Hepatocyte (in vitro differentiated cells): Measurements from ENCODE around the gene DUSP23. TPM values are rescaled to one million over a fixed set of nuclear protein-coding genes. Genes with fewer than 3 reads are reported as not detected.

Experiments
- DNase-seq: peaks from one replicate; pipeline ENCODE4 v3.0.0-alpha.2; 2016; ENCODE audit warnings: low spot score
- H2AFZ ChIP-seq: fragments of 200-600 bp; sonication (generic); 2 replicates; pipeline ENCODE4 v1.6.0; 2016; ENCODE audit warnings: antibody characterized with exemption, mild to moderate bottlenecking
- H3K27ac ChIP-seq: fragments of 200-600 bp; sonication (generic); 2 replicates; pipeline ENCODE4 v1.5.1; 2016; ENCODE audit warnings: mild to moderate bottlenecking
- H3K27me3 ChIP-seq: fragments of 200-600 bp; sonication (generic); 2 replicates; pipeline ENCODE4 v1.6.1; 2016
- H3K36me3 ChIP-seq: fragments of 200-600 bp; sonication (generic); replicated peaks from 2 replicates; pipeline ENCODE4 v1.5.1; 2016; ENCODE audit warnings: low read depth; ENCODE audit not compliant: insufficient read depth
- H3K4me1 ChIP-seq: fragments of 200-600 bp; sonication (generic); 2 replicates; pipeline ENCODE4 v1.5.1; 2016; ENCODE audit warnings: mild to moderate bottlenecking, moderate library complexity; ENCODE audit not compliant: insufficient read depth
- H3K4me2 ChIP-seq: fragments of 200-600 bp; sonication (generic); 2 replicates; pipeline ENCODE4 v1.6.0; 2016
- H3K4me3 ChIP-seq: fragments of 200-600 bp; sonication (generic); 2 replicates; pipeline ENCODE4 v1.5.1; 2016; ENCODE audit warnings: mild to moderate bottlenecking
- H3K79me2 ChIP-seq: fragments of 200-600 bp; sonication (generic); 2 replicates; pipeline ENCODE4 v1.6.0; 2017; ENCODE audit warnings: mild to moderate bottlenecking
- H3K9me2 ChIP-seq: fragments of 200-600 bp; sonication (generic); replicated peaks from 2 replicates; pipeline ENCODE4 v1.6.0; 2017; ENCODE audit warnings: mild to moderate bottlenecking; ENCODE audit not compliant: insufficient read depth
- H3K9me3 ChIP-seq: fragments of 200-600 bp; sonication (generic); 2 replicates; pipeline ENCODE4 v1.5.1; 2016; ENCODE audit warnings: low read depth, mild to moderate bottlenecking
- H4K20me1 ChIP-seq: fragments of 200-600 bp; sonication (generic); 2 replicates; pipeline ENCODE4 v1.6.0; 2016; ENCODE audit warnings: mild to moderate bottlenecking; ENCODE audit not compliant: insufficient read depth, poor library complexity, severe bottlenecking
- CTCF ChIP-seq: fragments of 200-600 bp; sonication (generic); IDR thresholded peaks from 2 replicates; pipeline ENCODE4 v1.5.1; 2016; ENCODE audit warnings: antibody characterized with exemption, mild to moderate bottlenecking; ENCODE audit not compliant: poor library complexity
- EZH2 ChIP-seq: fragments of 200-600 bp; sonication (generic); IDR thresholded peaks from 2 replicates; pipeline ENCODE4 v1.6.1; 2016; ENCODE audit warnings: antibody characterized with exemption, mild to moderate bottlenecking, borderline replicate concordance
- EZH2phosphoT487 ChIP-seq: fragments of 200-600 bp; sonication (generic); IDR thresholded peaks from one replicate; pipeline ENCODE4 v1.6.1; 2018; ENCODE audit warnings: antibody characterized with exemption, mild to moderate bottlenecking, low read depth, moderate library complexity; ENCODE audit not compliant: unreplicated experiment, severe bottlenecking
- WGBS: methylation state at CpG from one replicate; pipeline ENCODE4 v1.1.6; 2016; ENCODE audit warnings: low lambda C conversion rate; ENCODE audit errors: missing lambda C conversion rate; 5-methylcytosine and 5-hydroxymethylcytosine counted together
- polyA plus RNA-seq: library from polyadenylated mRNA; unstranded; fragments of >200 nt; fragmentation: Nextera tagmentation; extraction: Ambion mirVana; gene quantifications from 2 replicates; pipeline ENCODE4 v1.2.1, GENCODE V29; 2016
- total RNA-seq: library from RNA; depleted of rRNA; stranded (reverse); fragments of >200 nt; gene quantifications from 2 replicates; pipeline ENCODE4 v1.2.3, GENCODE V29; 2014

The DUSP23 gene
- total and polyA plus RNA-seq, 2 experiments from 2014 or later: 17.2 to 44.6 TPM

- DNase-seq: no peak
- no peaks in the 10 kb centered on the region for H3K27me3 ChIP-seq
- no peak overlapping the region for H3K4me3 ChIP-seq
- H3K4me2 ChIP-seq: no peak overlapping the region
- WGBS: 66% methylated on average over 3 of the region's 3 CpGs
- H3K79me2 ChIP-seq: no peaks in the 10 kb centered on the region
- no peaks in the 10 kb centered on the region for H3K9me2 ChIP-seq
- no peaks in the 10 kb centered on the region for H4K20me1 ChIP-seq
- no peaks in the 10 kb centered on the region for H3K36me3 ChIP-seq
- H2AFZ ChIP-seq: no peak overlapping the region
- no peaks in the 10 kb centered on the region for H3K4me1 ChIP-seq
- H3K27ac ChIP-seq: no peak overlapping the region
- no peaks in the 10 kb centered on the region for H3K9me3 ChIP-seq
- TF ChIP-seq EZH2phosphoT487 (no peak), CTCF (no peak), EZH2 (no peak)
Observed at GRCh38 chr1:159746666-159747065, 34.1 kb upstream of the DUSP23 start.

DNA sequence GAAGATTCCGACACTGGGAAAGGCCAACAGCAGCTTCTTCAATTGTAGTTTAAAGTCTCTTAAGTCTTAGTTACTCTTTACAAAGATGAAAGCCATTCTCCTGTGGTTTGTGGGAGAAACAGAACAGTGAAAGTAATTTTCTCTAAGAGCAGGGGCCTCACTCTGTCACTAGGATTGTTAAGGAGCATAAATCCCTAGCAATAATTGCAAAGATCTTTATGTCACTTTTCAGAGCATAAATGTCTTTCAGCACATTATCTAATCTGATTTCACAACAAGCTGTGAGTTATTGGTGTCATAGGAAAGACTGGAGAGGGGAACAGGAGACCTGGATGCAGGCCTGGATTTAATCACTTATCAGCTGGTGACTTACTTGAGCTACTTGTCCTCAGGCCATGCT lies 32.4 kb upstream of the DUSP23 start:
- no peaks in the 10 kb centered on the region for H3K36me3 ChIP-seq
- no peak overlapping the region for H2AFZ ChIP-seq
- no peaks in the 10 kb centered on the region for H3K9me3 ChIP-seq
- H4K20me1 ChIP-seq: no peaks in the 10 kb centered on the region
- WGBS: 83% methylated on average over 1 of the region's 1 CpG
- H3K27me3 ChIP-seq: no peaks in the 10 kb centered on the region
- TF ChIP-seq CTCF: no peak
- TF ChIP-seq EZH2phosphoT487: no peak
- TF ChIP-seq EZH2: no peak
- H3K4me1 ChIP-seq: no peaks in the 10 kb centered on the region
- no peak overlapping the region for H3K4me3 ChIP-seq
- H3K27ac ChIP-seq: no peak overlapping the region
- H3K79me2 ChIP-seq: no peaks in the 10 kb centered on the region
- no peaks in the 10 kb centered on the region for H3K9me2 ChIP-seq
- DNase-seq: no peak
- H3K4me2 ChIP-seq: no peak overlapping the region

DNA sequence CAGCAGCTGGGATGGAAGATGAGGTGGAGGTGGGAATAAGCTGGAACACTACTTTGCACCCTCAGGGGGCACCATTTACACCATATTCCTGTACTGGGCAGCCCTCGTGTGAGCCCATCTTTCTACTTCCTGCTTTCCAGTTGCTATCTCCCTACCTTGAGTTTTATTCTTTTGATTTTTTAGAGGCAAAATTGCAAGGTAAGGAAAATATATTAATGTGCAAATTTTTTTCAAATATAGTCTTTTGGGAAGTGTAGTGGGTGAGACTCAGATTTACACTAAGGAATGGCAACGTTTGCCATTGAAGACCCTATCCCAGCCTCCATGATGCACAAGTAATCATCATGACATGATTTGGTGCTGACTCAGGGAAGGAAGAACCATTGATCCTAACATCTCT lies 31.1 kb upstream of the DUSP23 start:
- H3K4me2 ChIP-seq: no peak overlapping the region
- no peaks in the 10 kb centered on the region for H3K36me3 ChIP-seq
- WGBS: 69% methylated on average over 2 of the region's 2 CpGs
- DNase-seq: no peak
- TF ChIP-seq EZH2 (no peak), CTCF (no peak), EZH2phosphoT487 (no peak)
- H3K9me2 ChIP-seq: no peaks in the 10 kb centered on the region
- no peak overlapping the region for H3K4me3 ChIP-seq
- no peak overlapping the region for H3K27ac ChIP-seq
- H3K27me3 ChIP-seq: no peaks in the 10 kb centered on the region
- no peaks in the 10 kb centered on the region for H3K4me1 ChIP-seq
- H3K9me3 ChIP-seq: no peaks in the 10 kb centered on the region
- no peaks in the 10 kb centered on the region for H3K79me2 ChIP-seq
- H2AFZ ChIP-seq: no peak overlapping the region
- H4K20me1 ChIP-seq: no peaks in the 10 kb centered on the region

DNA sequence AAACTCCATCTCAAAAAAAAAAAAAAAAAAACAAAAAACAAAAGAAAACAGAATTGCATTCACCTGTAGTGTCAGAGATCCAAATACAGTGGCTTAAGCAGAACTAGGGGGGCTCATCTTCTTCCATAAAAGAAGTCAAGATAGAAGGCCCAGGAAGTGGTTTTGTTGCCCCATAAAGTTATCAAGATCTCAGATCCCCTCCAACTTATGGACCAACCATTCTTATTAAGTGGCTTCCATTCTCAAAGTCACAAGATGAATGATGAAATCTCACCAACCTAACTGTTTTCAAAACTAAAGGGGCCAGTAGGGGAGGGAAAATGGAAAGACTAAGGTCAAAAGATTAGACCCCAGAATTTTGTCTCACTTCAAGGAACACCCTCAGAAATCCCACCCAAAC lies 30.1 kb upstream of the DUSP23 start:
- DNase-seq: no peak
- H3K4me1 ChIP-seq: no peaks in the 10 kb centered on the region

More for the DNA sequence above, 30.1 kb upstream of the DUSP23 start:
- H3K4me2 ChIP-seq: no peak overlapping the region
- H3K9me3 ChIP-seq: no peaks in the 10 kb centered on the region
- no peaks in the 10 kb centered on the region for H3K9me2 ChIP-seq
- no peak overlapping the region for H3K27ac ChIP-seq
- no peaks in the 10 kb centered on the region for H3K36me3 ChIP-seq
- TF ChIP-seq CTCF: no peak
- TF ChIP-seq EZH2: no peak
- TF ChIP-seq EZH2phosphoT487: no peak
- no peaks in the 10 kb centered on the region for H4K20me1 ChIP-seq
- no peak overlapping the region for H3K4me3 ChIP-seq
- no peaks in the 10 kb centered on the region for H3K79me2 ChIP-seq
- H3K27me3 ChIP-seq: no peaks in the 10 kb centered on the region
- H2AFZ ChIP-seq: no peak overlapping the region
